ENCODE measurements around the gene CCDC138.

The CCDC138 gene

DNA sequence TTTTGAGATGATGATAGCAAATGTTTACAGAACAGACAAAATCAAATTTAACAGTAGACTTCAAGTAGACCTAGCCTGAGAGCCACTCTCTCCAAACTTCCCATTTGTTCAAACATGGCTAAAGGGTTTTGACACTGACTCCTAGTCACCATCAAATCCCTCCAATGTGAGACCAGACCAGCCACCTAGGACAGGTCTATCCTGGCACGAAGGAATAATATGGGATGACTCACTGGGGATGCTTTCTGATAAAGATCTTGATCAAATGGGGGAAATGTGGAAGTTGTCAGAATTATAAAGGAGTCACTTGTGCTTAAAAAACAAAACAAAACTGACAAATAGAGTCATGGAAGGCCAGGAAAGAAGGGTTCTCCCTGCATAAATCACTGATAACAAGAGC is 106.7 kb downstream of the CCDC138 start:
- in situ Hi-C loops (cut with MboI; ENCODE audit: low sequenced_read_pairs): no loop called here

- in situ Hi-C loops (cut with MboI; ENCODE audit: low sequenced_read_pairs): no loop called here
Measured at GRCh38 chr2:108894766-108895165, 108.2 kb downstream of the CCDC138 start.

- in situ Hi-C loops (cut with MboI; ENCODE audit: low sequenced_read_pairs): no loop called here
Measured at GRCh38 chr2:108895188-108895587, 108.6 kb downstream of the CCDC138 start.

GRCh38 chr2:108896741-108897140 is 110.2 kb downstream of the CCDC138 start:
- in situ Hi-C loops (cut with MboI; ENCODE audit: low sequenced_read_pairs): no loop called here

- in situ Hi-C loops (cut with MboI; ENCODE audit: low sequenced_read_pairs): no loop called here
Measured at GRCh38 chr2:108898315-108899082, 111.9 kb downstream of the CCDC138 start.

DNA sequence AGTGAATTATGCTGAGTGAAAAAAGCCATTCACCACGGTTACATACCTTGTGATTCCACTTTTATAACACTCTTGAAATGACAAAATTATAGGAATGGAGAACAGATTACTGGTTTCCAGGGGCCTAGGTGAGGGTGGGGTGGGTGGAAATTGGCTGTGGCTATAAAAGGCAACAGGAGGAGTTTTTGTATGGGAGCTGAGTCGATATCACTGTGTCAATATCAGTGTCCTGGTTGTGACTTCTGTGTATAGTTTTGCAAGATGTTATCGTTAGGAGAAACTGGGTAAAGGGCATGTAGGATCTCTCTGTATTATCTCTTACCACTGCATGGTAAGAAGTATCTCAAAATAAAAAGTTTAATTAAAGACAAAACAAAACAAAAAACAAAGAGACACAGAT is 118.1 kb downstream of the CCDC138 start:
- in situ Hi-C loops (cut with MboI; ENCODE audit: low sequenced_read_pairs): no loop called here

DNA sequence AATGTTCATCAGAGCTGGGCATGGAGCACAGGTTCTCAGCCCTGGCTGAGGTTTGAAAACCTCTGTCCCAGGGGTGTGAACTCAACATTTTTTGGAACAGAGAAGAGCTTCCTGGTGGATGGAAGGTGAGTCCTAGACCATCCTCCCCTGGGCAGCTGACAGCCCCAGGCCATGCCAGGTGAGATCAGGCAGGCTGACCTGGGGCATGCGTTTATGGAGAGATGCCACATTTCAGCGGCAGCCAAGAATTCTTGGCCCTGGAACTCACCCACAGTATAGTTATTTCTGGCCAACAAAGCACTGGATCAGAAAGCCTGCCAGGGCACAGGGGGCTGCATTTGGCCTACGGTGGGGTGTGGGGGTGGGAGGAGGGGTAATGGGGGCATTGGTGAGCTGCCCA is 118.6 kb downstream of the CCDC138 start:
- in situ Hi-C loops (cut with MboI; ENCODE audit: low sequenced_read_pairs): no loop called here

DNA sequence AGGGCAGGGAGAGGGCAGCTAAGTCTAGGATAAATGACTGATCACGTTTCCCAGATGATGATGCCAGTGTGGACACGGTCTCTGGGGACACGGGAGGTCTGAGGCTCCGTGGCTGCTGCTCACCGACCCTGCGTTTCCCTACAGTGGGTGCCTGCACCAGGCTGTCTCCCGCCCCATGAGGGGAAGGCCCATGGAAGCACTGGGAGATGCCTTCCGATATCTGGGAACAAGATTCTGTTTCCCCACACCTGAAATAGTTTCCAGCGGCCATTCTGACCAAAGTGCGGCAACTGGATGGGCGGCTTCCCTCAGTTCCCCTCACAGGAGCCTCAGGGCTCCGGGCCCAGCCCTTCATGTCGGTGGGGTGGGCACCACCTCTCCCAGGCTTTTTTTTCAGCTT is 119.3 kb downstream of the CCDC138 start:
- in situ Hi-C loops (cut with MboI; ENCODE audit: low sequenced_read_pairs): no loop called here

GRCh38 chr2:108906403-108907077 is 120.0 kb downstream of the CCDC138 start:
- in situ Hi-C loops (cut with MboI; ENCODE audit: low sequenced_read_pairs): no loop called here

- in situ Hi-C loops (cut with MboI; ENCODE audit: low sequenced_read_pairs): no loop called here
Measured at GRCh38 chr2:108907822-108908712, 121.5 kb downstream of the CCDC138 start.

DNA sequence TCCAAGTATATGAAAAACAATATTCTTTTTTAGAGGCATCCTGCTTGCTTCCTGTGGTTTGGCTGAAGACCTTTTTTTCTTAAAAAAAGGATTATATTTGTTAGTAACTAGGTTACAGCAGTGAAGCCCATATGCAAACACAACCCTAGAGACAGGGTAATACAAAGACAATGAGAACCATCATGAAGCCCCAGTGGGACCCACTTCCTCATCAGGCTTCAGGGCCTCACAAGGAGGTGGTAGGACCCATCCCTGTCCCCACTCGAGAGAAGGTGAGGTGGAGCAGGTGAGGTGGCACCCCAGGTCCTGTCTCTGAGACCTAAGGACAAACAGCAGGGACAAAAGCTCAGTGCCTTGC is 122.1 kb downstream of the CCDC138 start:
- in situ Hi-C loops (cut with MboI; ENCODE audit: low sequenced_read_pairs): no loop called here

- in situ Hi-C loops (cut with MboI; ENCODE audit: low sequenced_read_pairs): no loop called here
Measured at GRCh38 chr2:108909275-108909823, 122.8 kb downstream of the CCDC138 start.

GRCh38 chr2:108910011-108910431 is 123.5 kb downstream of the CCDC138 start:
- in situ Hi-C loops (cut with MboI; ENCODE audit: low sequenced_read_pairs): no loop called here

GRCh38 chr2:108910541-108911396 is 124.2 kb downstream of the CCDC138 start:
- in situ Hi-C loops (cut with MboI; ENCODE audit: low sequenced_read_pairs): no loop called here

DNA sequence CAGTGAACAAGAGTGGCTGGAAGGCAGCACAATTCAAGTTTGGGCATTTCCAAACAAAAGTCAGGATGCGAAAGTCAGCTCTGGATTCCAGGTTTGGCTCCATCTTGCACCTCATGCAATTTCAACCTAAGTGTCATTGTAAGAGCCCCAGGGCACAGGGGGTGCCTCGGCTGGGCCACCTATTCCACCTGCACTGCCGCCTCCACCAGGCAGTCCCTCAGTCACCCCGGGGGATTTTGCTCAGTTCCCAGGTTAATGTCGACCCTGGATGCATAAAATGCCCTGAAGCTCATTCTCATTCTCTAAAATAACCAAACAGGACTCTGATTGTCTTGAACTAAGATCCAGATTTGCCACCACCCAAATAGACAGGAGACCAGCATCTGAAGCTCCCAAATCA is 124.8 kb downstream of the CCDC138 start:
- in situ Hi-C loops (cut with MboI; ENCODE audit: low sequenced_read_pairs): no loop called here

- in situ Hi-C loops (cut with MboI; ENCODE audit: low sequenced_read_pairs): no loop called here
Measured at GRCh38 chr2:108911807-108912628, 125.4 kb downstream of the CCDC138 start.

DNA sequence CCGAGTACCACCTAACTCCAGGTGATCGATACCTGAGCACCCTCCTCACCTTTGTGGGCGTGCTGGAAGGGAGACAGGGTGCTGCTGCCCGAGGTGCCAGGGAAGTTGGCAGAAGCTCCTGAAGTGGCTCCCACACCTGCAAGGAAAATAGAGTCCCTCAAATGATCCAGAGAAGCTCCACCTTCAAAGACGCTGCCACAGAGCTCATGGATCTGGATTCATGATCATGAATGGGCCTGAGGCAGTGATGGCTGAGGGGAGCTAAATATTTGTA is 126.0 kb downstream of the CCDC138 start:
- in situ Hi-C loops (cut with MboI; ENCODE audit: low sequenced_read_pairs): no loop called here

DNA sequence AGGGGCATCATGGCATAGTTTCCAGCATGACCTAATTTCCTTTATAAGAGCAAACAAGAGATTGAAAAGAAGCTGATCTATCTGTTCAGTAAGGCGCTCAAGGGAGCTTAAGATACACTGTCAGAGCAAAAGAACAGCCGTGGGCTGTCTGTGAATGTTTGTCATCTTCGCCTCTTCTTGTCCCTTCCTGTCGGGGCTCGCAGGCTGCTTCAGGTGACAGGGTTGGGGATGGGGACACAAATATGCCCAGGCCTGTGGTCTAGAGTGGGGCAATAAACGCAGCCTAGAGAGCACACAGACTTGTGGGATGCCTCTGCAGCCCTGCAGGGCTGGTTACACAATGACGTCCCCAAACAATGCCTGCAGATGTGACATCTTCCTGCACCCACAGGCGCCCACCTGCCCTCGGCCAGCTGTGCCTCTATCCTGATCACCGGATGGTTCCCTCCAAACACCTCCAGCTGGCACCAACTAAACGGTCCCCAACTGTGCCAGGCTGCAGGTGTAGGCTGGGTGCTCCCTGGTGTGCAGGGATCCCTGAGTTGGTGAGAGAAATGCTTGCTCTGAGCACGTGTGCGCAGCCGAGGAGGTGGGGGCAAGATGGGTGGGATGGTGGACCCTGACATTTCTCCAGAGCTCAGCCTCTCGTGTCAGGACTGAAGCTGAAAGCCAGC is 129.7 kb downstream of the CCDC138 start:
- in situ Hi-C loops (cut with MboI; ENCODE audit: low sequenced_read_pairs): no loop called here

GRCh38 chr2:108916796-108917421 is 130.3 kb downstream of the CCDC138 start:
- in situ Hi-C loops (cut with MboI; ENCODE audit: low sequenced_read_pairs): no loop called here
